ENCODE measurements around the gene MYZAP. TPM values are rescaled to one million over a fixed set of nuclear protein-coding genes. Genes with fewer than 3 reads are reported as not detected.

MYZAP gene
- total RNA-seq, 1 experiment from 2014 or later = 0.63 TPM

- no peak overlapping the region for H3K14ac ChIP-seq (ENCODE audit: insufficient read depth, low read length)
- H3K36me3 Mint-ChIP-seq (ENCODE audit: insufficient read depth in 1 of 3, low read depth in 3 of 3) = no peaks in the 10 kb centered on the region
- no peak overlapping the region for H2BK5ac ChIP-seq (ENCODE audit: insufficient read length, low read length)
- no peaks in the 10 kb centered on the region for H3K79me2 ChIP-seq (ENCODE audit: insufficient read depth, low read length)
- H3K27me3 Mint-ChIP-seq (ENCODE audit: low read depth) = no peaks in the 10 kb centered on the region; the same call in none of the 2 replicates
- H3K9ac ChIP-seq (ENCODE audit: extremely low read depth, insufficient read length, low read length) = no peak overlapping the region
- no peak overlapping the region for H3K4me3 Mint-ChIP-seq
- H4K20me1 ChIP-seq (ENCODE audit: control insufficient read depth, insufficient read depth, insufficient read length) = no peaks in the 10 kb centered on the region
- no peak overlapping the region for H2BK15ac ChIP-seq (ENCODE audit: low read depth, low read length)
- no peaks in the 10 kb centered on the region for H3K9me3 ChIP-seq (ENCODE audit: control insufficient read depth, low read depth, low read length)
- no peaks in the 10 kb centered on the region for H3K79me1 ChIP-seq (ENCODE audit: insufficient read depth, low read depth, low read length, poor library complexity, severe bottlenecking)
- H3K23me2 ChIP-seq (ENCODE audit: insufficient read length, low read depth, low read length, poor library complexity, severe bottlenecking) = no peaks in the 10 kb centered on the region
- no peak overlapping the region for H4K5ac ChIP-seq (ENCODE audit: insufficient read length, low read depth, low read length)
- no peaks in the 10 kb centered on the region for H3K27me3 ChIP-seq (ENCODE audit: insufficient read depth, low read length)
- no peak overlapping the region for H3T11ph ChIP-seq (ENCODE audit: low read length)
- no peaks in the 10 kb centered on the region for H3K9me3 Mint-ChIP-seq
- H3K23ac ChIP-seq (ENCODE audit: insufficient read length, low read depth, low read length) = no peak overlapping the region
- H2BK12ac ChIP-seq (ENCODE audit: insufficient read length, low read depth, low read length) = no peak overlapping the region
- peaks cover 5 to 6% of the 10 kb centered on the region in 2 experiments; a peak in 2 of 4 replicates for H3K4me1 Mint-ChIP-seq
- no peak overlapping the region for H3K27ac Mint-ChIP-seq
- no CpG with 5 or more reads among the region's 5 CpGs for WGBS (ENCODE audit: extremely low coverage, insufficient read length, low lambda C conversion rate)
- no peak for DNase-seq
- no peak overlapping the region for H3K4me2 ChIP-seq (ENCODE audit: insufficient read depth, insufficient read length, low read length)
- H3K18ac ChIP-seq (ENCODE audit: insufficient read length, low read depth, low read length) = no peak overlapping the region
- no peak overlapping the region for H2AK5ac ChIP-seq (ENCODE audit: insufficient read length, low read length)
- H4K8ac ChIP-seq (replicated peaks; ENCODE audit: insufficient read length, low read depth, low read length) = no peak overlapping the region
- no peak overlapping the region for H3K4ac ChIP-seq (ENCODE audit: low read depth, low read length)
- no peak overlapping the region for H2BK20ac ChIP-seq (ENCODE audit: low read depth, low read length, poor library complexity, severe bottlenecking)
- H4K91ac ChIP-seq (ENCODE audit: insufficient read length, low read depth, low read length) = no peak overlapping the region
- no peaks in the 10 kb centered on the region for H3K4me1 ChIP-seq (ENCODE audit: insufficient read depth, low read length)
- H2BK120ac ChIP-seq (ENCODE audit: low read depth, low read length, poor library complexity, severe bottlenecking) = no peak overlapping the region
- no peak overlapping the region for H2AFZ ChIP-seq (ENCODE audit: low read length)
- no peak overlapping the region for H3K27ac ChIP-seq (ENCODE audit: insufficient read length, low read depth, low read length)
- TF ChIP-seq, protein P1, sequence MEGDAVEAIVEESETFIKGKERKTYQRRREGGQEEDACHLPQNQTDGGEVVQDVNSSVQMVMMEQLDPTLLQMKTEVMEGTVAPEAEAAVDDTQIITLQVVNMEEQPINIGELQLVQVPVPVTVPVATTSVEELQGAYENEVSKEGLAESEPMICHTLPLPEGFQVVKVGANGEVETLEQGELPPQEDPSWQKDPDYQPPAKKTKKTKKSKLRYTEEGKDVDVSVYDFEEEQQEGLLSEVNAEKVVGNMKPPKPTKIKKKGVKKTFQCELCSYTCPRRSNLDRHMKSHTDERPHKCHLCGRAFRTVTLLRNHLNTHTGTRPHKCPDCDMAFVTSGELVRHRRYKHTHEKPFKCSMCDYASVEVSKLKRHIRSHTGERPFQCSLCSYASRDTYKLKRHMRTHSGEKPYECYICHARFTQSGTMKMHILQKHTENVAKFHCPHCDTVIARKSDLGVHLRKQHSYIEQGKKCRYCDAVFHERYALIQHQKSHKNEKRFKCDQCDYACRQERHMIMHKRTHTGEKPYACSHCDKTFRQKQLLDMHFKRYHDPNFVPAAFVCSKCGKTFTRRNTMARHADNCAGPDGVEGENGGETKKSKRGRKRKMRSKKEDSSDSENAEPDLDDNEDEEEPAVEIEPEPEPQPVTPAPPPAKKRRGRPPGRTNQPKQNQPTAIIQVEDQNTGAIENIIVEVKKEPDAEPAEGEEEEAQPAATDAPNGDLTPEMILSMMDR (conservative IDR thresholded peaks at IDR 0.05) = no peak
- no peak overlapping the region for H3K56ac ChIP-seq (ENCODE audit: insufficient read length, low read depth, low read length)
These were observed 39.8 kb downstream of the MYZAP start for GRCh38 chr15:57631386-57632110.
